Left lung (tissue), 10 donors: ENCODE data around the gene POU3F1. TPM values are rescaled to one million over a fixed set of nuclear protein-coding genes. Genes with fewer than 3 reads are reported as not detected.
A peak's percentile ranks its signal among the peaks of the same experiment; 100 is the strongest.

ENCODE experiments used
- ATAC-seq: fragments of 200-7000 bp; cut with Tn5 transposase; one replicate; pipeline ENCODE4 v1.9.1; 2020; ENCODE audit warnings: moderate library complexity
- DNase-seq, 4 donors: peaks; one replicate each; pipeline ENCODE4 v3.0.0-alpha.2; 2013 to 2020
- H3K27ac ChIP-seq, 2 donors: fragments of 200-600 bp; sonication (generic) in 1 of 2; one replicate each; pipeline versions ENCODE4 v1.5.0 to v1.8.0; 2020 to 2021
- H3K27me3 ChIP-seq, 2 donors: fragments of 200-600 bp; sonication (generic) in 1 of 2; one replicate each; pipeline versions ENCODE4 v1.5.0 to v1.8.0; 2020 to 2021
- H3K36me3 ChIP-seq, 2 donors: fragments of 200-600 bp; sonication (generic) in 1 of 2; one replicate each; pipeline versions ENCODE4 v1.5.0 to v1.8.0; 2020 to 2021
- H3K4me1 ChIP-seq, 2 donors: fragments of 200-600 bp; one replicate each; pipeline ENCODE4 v1.8.0; 2021
- H3K4me3 ChIP-seq, 2 donors: fragments of 200-600 bp; sonication (generic) in 1 of 2; one replicate each; pipeline versions ENCODE4 v1.5.0 to v1.8.0; 2020 to 2021; ENCODE audit warnings: mild to moderate bottlenecking in 1 of 2
- H3K9me3 ChIP-seq, 2 donors: fragments of 200-600 bp; sonication (generic) in 1 of 2; one replicate each; pipeline versions ENCODE4 v1.5.0 to v1.8.0; 2020 to 2021
- intact Hi-C, 2 donors: fragments of 100-400 bp; cut with DNase I; formaldehyde crosslinking; loops; one replicate each; pipeline versions ENCODE4 v1.11.2 to v1.14.2; 2022
- polyA plus RNA-seq, 6 donors: library from polyadenylated mRNA; unstranded; fragments of 120-200 nt; gene quantifications; one replicate each; pipeline ENCODE4 v1.2.1, GENCODE V29; 2013; ENCODE audit not compliant: insufficient read length in 6 of 6
- total RNA-seq, 2 donors: library from RNA; stranded (reverse); fragmentation: NEBNext Ultra II Directional; extraction: Animal tissue kit (Norgen Biotek cat#: 25700); gene quantifications; one replicate each; pipeline ENCODE4 v1.2.1, GENCODE V29; 2021
- TF ChIP-seq, protein P1 (sequence below), 2 donors: fragments of 200-600 bp; sonication (generic) in 1 of 2; IDR thresholded peaks; one replicate each; pipeline versions ENCODE4 v1.5.0 to v1.8.0; 2021; ENCODE audit warnings: antibody characterized with exemption in 2 of 2
- donor health status: DM: no; HTN: yes; CAD: no.
- donor health status: DM: no; HTN: no; CAD: no.

The POU3F1 gene
- total and polyA plus RNA-seq, 8 donors, result 0.08 to 0.28 (median 0.13) TPM; not detected in 4

DNA sequence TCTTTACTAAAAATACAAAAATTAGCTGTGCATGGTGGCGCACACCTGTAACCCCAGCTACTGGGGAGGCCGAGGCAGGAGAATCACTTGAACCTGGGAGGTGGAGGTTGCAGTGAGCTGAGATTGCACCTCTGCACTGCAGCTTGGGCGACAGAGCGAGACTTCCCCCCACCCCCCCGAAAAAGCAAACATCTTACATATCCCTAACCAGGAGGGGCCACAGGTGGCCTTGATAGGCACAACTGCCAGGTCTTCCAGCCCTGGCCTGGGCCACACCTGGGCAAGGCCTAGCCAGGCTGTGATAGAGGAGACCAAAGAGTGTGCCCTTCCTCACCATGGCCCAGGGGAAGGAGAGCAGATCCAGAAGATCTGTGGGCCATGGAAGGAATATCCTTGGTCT, 28.6 kb upstream of the POU3F1 start:
- DNase-seq (no peak), ATAC-seq (no peak)
- TF ChIP-seq, protein P1, sequence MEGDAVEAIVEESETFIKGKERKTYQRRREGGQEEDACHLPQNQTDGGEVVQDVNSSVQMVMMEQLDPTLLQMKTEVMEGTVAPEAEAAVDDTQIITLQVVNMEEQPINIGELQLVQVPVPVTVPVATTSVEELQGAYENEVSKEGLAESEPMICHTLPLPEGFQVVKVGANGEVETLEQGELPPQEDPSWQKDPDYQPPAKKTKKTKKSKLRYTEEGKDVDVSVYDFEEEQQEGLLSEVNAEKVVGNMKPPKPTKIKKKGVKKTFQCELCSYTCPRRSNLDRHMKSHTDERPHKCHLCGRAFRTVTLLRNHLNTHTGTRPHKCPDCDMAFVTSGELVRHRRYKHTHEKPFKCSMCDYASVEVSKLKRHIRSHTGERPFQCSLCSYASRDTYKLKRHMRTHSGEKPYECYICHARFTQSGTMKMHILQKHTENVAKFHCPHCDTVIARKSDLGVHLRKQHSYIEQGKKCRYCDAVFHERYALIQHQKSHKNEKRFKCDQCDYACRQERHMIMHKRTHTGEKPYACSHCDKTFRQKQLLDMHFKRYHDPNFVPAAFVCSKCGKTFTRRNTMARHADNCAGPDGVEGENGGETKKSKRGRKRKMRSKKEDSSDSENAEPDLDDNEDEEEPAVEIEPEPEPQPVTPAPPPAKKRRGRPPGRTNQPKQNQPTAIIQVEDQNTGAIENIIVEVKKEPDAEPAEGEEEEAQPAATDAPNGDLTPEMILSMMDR (IDR thresholded peaks at IDR 0.05), result no peak
- no peaks in the 10 kb centered on the region for H3K36me3 ChIP-seq
- H3K27me3 ChIP-seq, result peaks cover 0 to 47% of the 10 kb centered on the region in 2 donors
- no peak overlapping the region for H3K4me3 ChIP-seq
- no peaks in the 10 kb centered on the region for H3K9me3 ChIP-seq
- intact Hi-C loops, result no loop called here
- no peaks in the 10 kb centered on the region for H3K4me1 ChIP-seq
- no peak overlapping the region for H3K27ac ChIP-seq

DNA sequence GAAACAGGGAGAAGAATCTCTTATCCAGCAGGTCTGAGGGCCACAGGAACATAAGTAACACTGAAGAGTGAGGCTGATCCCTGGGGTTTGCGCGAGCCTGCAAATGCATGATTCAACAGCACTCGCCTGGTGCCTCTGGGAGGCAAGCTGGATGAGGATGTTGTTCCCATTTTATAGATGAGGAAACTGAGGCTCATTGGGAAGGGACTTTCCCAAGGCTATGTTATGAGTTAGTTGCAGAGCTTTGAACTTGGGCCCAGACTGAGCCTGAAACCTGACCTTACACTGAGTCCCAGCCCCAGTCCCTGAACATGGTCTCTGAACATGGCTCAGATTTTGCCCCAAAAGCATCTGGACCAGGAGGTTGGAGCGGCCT, 27.7 kb upstream of the POU3F1 start:
- Histone ChIP-seq H3K36me3 (no peaks in the 10 kb centered on the region), H3K9me3 (no peaks in the 10 kb centered on the region), H3K27me3 (peaks cover 0 to 56% of the 10 kb centered on the region in 2 donors), H3K4me3 (no peak overlapping the region), H3K4me1 (no peaks in the 10 kb centered on the region), H3K27ac (no peak overlapping the region)
- ATAC-seq, result no peak
- DNase-seq, result no peak
- TF ChIP-seq, protein P1 (IDR thresholded peaks at IDR 0.05), result no peak
- intact Hi-C loops, result no loop called here

DNA sequence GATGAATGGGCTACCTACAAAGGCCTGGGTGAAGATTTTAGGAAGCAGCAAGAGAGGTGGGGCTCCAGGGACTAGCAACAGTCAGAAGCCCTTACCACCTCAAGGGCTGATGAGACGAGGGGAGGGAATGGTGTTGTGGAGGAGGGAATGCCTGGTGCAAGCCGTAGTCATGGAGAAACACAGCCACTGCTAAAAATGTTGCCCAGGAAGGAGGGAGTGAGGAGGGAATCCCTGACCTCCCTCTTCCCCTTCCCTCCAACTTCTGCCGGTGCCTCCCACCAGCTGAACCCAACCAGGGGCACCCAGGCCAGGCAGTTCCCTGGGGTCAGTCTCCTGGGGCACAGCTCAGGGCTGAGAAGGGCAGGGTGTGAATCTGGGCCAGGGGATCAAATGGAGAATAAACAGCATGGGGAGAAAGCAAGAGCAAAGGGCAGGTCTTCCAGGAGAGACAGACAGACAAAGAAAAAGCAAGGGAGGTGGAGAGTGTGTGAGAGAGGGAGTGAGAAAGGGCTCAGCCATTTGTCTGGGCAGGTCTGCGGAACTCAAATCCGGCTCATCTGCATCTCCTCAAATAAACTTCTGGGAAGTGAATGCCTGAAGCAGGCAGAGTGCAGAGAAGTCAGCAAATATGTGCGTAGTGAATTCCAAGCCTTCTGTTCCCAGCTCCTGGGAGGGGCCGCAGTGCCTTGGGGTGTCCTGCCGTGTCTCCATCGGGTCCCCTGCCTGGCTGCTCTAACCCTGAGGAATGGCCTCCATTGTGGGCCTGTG, 27.1 kb upstream of the POU3F1 start:
- Histone ChIP-seq H3K4me3 (no peak overlapping the region), H3K36me3 (no peaks in the 10 kb centered on the region), H3K4me1 (no peaks in the 10 kb centered on the region), H3K27ac (no peak overlapping the region), H3K27me3 (peaks cover 0 to 62% of the 10 kb centered on the region in 2 donors), H3K9me3 (no peaks in the 10 kb centered on the region)
- intact Hi-C loops, result no loop called here
- ATAC-seq (no peak), DNase-seq (no peak)
- TF ChIP-seq, protein P1 (IDR thresholded peaks at IDR 0.05), result no peak

DNA sequence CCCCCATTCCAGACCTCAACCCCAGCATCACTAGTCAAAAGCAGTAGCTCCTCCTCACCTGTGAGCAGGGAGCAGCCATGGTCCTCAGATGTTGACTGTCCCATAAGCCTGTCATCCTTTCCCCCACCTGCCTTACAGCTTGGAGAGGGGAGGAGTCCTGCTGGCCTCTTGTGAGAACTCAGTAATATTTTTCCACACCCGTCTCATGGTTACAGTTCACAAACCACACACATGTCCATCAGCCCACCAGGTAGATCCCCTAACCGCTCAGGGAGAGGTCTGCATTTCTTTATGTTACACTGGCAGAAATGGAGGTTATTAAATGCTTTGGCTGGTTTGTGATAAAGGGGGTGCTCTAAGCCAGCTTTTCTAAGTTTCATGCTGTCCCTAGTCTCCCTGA, 26.3 kb upstream of the POU3F1 start:
- DNase-seq (no peak), ATAC-seq (no peak)
- H3K4me1 ChIP-seq, result no peaks in the 10 kb centered on the region
- no peak overlapping the region for H3K4me3 ChIP-seq
- TF ChIP-seq, protein P1 (IDR thresholded peaks at IDR 0.05), result no peak
- peaks cover 0 to 70% of the 10 kb centered on the region in 2 donors for H3K27me3 ChIP-seq
- no peaks in the 10 kb centered on the region for H3K9me3 ChIP-seq
- H3K27ac ChIP-seq, result no peak overlapping the region
- intact Hi-C loops, result no loop called here
- H3K36me3 ChIP-seq, result no peaks in the 10 kb centered on the region

DNA sequence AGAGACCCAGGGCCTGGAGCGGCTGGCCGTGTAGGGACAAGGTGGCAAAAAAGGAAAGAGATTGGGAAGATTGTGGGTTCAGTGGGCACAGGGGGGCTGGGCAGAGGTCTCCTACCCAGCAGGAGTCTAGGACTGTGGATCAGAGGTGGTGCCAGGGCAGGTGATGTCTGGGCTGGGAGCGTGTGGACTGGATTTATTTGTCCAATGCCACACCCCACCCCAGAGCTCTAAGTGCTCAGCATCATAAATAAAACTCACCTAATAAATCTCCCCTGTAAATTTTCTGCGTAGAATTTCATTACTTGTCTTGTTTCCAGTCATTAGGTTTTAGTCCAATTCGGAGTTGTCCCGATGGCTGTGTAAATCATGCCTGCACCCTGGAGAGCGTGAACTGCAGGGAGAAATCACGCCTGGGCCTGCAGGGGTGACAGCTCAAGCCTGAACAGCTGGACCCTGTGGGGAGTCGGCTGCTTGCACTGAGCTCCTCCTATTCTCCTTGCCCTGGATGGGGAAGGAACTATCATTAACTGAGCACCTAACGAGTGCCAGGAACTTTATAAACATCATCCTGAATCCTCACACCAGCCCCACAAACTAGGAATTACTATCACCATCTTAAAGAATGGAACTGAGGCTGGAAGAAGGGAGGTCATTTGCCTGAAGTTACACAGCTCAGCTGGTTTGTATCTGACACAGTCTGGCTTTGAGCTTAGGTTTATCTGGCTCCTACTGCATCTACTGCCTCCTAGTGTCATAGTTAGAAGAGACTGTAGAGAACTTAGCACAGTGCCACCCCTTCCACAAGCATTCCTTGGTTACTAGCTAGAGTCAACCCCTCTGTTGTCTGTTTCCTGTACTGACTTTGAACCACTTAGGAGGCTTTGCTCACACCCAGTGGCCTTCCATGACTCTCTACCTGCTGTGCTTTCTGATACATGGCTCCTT, 25.0 kb upstream of the POU3F1 start:
- peaks cover 0 to 78% of the 10 kb centered on the region in 2 donors for H3K27me3 ChIP-seq
- TF ChIP-seq, protein P1 (IDR thresholded peaks at IDR 0.05), result no peak
- peak; percentile 53 for ATAC-seq

More for the DNA sequence above, 25.0 kb upstream of the POU3F1 start:
- peak in 2 of 4 donors; percentile 6 to 26 for DNase-seq
- intact Hi-C loops, result no loop called here
- Histone ChIP-seq H3K27ac (no peak overlapping the region), H3K4me3 (no peak overlapping the region), H3K9me3 (no peaks in the 10 kb centered on the region), H3K36me3 (no peaks in the 10 kb centered on the region), H3K4me1 (no peaks in the 10 kb centered on the region)
